HG03064 (cell line): ENCODE data around the gene NUBPL.
"Not testable (repeated sequence)": the region's sequence is repeated elsewhere in the genome, so short reads cannot be mapped to it uniquely, and the experiment has no call there.

Source experiments
- ATAC-seq: cut with Tn5 transposase; IDR thresholded peaks from one replicate; pipeline ENCODE4 v1.9.1; 2021; ENCODE audit warnings: low read depth; ENCODE audit not compliant: unreplicated experiment

NUBPL gene

DNA sequence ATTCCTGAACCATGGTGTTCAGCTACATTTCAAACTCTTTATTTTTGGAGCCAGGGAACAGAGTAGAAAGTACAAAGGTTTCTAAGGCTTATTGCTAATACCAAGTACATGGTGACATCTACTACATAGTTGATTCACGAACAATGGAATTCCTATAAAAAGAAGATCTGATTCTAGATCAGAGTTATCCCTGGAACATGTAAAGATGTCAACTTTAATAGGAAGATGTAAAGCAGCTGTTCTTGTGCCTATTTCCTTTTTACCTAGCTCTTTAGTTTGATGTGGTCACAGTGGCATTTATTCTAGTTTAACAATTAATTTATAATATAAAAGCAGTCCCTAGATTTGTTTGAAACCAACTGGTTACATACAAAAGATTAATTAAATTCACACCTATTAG lies 99.5 kb downstream of the NUBPL start:
- no peak for ATAC-seq

DNA sequence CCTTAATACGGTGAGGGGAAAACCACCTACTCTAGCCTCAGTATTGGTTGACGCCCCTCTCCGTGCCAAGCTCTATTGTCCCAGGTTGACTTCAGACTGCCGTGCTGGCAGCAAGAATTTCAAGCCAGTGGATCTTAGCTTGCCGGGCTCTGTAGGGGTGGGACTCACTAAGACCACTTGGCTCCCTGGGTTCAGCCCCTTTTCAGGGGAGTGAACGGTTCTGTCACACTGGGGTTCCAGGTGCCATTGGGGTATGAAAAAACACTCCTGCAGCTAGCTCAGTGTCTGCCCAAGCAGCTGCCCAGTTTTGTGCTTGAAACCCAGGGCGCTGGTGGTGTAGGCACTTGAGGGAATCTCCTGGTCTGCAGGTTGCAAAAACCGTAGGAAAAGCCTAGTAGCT lies 107.1 kb downstream of the NUBPL start:
- no peak for ATAC-seq

DNA sequence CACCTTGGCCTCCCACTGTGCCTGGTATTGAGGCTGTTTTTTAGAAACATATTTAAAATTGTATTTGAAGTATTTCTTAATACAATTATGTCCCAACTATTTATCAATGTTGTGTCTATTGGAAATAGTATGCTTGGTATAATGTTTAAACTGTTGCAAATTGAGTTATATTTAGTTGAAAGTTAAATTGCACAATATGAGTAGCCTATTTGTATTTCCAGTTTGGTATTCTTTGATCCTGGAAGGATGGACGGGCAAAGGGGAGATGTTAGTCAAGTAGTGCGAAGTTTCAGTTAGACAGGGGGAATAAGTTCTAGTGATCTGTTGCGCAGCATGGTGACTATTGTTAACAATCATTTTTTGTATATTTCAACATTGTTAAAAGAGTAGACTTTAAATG lies 111.5 kb downstream of the NUBPL start:
- no peak for ATAC-seq

DNA sequence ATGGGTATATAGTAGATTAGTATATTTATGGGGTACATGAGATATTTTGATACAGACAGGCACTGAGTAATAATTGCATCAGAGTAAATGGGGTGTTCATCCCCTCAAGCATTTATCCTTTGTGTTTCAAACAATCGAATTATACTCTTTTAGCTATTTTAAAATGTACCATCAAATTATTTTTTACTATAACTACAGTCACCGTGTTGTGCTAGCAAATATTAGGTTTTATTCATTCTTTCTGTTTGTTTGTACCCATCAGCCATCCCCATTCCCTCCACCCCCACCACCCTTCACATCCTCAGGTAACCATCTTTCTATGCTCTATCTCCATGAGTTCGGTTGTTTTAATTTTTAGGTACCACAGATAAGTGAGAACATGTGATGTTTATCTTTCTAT lies 115.8 kb downstream of the NUBPL start:
- ATAC-seq = no peak

DNA sequence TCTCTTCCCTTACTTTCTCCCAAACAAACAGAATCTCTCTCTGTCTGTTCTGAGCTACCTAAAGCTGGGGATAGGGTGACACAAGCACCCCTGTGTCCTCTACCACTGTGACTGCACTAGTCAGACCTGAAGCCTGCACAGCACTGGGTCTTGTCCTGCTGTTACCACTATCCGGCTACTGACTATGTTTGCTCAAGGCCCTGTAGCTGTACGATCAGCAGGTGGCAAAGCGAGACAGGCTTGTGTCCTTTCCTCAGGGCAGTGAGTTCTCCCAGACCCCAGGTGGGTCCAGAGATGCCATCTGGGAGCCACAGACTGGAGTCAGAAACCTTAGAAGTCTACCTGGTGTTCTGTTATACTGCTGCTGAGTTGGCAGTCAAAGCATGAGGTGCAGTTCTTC lies 116.4 kb downstream of the NUBPL start:
- ATAC-seq = no peak

DNA sequence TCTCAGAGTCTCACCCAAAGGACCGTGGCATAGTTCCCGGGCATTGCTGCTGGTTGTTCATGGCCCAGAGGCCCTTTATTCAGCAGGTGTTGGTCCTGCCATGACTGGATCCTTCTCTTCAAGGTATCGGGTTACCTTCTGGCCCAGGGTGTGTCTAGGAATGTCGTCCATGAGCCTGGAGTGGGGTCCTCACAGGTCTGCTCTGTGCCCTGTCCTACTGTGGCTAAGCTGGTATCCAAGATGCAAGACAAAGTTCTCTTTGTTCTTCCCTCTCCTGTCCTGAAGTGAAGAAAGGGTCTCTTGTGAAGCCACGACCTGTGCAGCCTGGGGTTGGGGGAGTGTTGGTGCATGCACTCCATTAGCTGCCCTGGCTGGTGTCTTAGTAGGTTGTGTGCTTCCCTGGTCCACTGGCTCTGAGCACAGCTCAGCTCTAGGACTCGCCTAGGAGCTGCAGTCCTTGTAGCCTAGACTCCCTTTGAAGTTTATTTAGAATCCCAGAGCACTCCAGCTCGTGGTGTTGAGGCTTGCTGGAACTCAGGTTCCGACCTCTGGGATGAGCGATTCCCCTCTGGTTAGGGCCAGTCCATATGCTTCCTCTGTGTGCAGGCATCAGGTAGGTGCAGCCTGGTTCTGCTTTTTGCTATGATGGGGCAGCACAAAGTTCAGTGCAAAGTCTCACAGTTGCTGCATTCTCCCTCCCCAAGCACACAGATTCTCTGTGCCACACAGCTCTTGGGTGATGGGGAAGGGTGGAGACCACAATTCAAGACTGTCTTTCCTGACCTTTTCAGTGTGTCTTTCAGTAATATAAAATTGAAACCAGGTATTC lies 117.4 kb downstream of the NUBPL start:
- no peak for ATAC-seq

DNA sequence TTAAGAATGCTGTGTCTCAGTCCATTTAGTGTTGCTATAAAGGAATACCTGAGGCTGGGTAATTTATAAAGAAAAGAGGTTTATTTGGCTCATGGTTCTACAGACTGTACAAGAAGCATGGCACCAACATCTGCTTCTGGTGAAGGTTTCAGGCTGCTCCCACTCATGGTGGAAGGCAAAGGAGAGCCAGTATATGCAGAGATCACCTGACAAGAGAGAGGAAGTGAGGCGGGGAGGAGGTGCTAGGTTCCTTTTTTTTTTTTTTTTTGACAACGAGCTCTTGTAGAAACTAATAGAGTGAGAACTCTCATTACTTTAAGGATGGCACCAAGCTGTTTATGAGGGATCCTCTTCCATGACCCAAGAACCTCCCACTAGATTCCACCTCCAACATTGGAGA lies 121.6 kb downstream of the NUBPL start:
- no peak for ATAC-seq

DNA sequence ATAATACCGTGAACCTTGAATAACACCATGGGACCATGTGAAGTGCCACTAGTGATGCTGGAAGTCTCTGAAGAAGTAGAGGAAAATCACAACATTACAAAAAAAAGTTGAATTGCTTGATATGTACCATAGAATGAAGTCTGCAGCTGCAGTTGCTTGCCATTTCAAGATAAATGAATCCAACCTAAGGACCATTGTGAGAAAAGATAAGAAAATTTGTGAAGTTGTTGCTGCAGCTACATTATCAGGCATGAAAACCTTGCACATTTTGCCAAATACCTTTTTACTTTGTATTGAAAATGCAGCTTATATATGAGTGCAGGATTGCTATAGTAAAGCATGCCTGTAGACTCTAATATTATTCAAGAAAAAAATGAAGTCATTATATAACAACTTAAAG lies 126.5 kb downstream of the NUBPL start:
- no peak for ATAC-seq

DNA sequence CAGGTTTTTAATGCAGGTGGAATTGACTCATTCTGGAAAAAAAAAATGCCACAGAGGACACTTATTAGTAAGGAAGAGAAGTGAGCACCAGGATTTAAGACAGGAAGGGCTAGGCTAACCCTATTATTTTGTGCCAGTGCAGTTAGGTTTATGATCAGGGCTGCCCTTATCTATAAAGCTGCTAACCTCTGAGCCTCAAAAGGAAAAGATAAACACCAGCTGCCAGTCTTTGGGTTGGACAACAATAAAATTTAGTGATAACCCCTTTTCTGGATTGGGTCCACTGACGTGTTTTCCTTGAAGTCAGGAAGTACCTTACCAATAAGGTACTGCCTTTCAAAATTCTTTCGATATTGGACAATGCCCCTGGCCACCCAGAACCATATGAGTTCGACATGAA lies 128.9 kb downstream of the NUBPL start:
- ATAC-seq = no peak

DNA sequence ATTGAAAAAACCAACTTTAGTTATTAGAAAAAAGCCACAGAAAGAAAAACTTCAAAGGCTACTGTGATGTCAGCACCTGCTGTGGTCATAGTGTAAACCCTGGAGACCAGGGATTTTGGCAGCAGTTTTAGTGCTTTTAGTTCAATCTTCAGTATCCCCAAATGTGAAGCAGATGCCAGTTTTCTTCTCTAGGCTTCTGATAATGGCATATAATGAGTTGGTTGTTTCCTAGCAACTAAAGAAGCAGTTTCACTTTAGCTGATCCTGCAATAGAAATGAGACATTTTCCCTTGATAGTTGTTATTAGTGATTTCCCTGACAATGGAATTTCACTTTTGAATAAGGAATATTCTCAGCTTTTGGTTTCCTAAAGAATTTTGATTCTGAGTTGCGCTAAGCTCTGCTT lies 131.2 kb downstream of the NUBPL start:
- ATAC-seq = no peak

DNA sequence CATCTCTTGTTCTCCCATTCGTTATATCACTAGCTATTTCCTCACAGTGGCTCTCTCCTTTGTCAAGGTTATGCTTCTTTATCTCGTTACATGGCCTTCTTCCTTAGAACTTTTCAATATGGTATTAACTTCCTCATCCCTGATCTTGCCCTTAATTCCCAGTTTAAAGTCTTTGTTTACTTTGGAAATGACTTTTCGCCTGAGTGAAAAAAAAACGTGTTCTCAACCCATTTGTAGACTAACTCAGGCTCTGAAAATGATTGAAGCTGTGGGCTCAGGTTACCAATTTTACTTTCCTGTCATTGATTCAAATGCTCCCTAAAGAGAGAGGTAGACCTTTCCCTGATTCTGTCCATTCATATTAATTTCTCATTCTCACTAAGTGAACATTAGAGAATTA lies 135.2 kb downstream of the NUBPL start:
- ATAC-seq = no peak

DNA sequence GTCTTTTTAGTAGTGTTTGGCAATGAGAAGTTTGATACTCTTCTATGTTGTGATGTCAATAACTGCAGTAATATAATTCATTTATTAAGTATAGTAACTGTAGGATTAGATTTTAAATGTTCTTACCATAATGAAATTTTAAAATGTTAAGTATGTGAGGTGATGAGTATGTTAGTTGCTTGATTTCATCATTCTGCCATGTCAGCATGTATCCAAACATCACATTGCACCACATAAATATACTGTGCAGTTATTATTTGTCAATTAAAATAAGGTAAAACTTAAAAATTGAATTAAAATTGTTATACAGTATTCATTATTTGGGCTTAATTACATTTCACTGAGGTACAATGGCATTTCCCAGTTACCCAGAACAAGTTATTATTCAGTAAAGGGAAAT lies 138.6 kb downstream of the NUBPL start:
- ATAC-seq = no peak

DNA sequence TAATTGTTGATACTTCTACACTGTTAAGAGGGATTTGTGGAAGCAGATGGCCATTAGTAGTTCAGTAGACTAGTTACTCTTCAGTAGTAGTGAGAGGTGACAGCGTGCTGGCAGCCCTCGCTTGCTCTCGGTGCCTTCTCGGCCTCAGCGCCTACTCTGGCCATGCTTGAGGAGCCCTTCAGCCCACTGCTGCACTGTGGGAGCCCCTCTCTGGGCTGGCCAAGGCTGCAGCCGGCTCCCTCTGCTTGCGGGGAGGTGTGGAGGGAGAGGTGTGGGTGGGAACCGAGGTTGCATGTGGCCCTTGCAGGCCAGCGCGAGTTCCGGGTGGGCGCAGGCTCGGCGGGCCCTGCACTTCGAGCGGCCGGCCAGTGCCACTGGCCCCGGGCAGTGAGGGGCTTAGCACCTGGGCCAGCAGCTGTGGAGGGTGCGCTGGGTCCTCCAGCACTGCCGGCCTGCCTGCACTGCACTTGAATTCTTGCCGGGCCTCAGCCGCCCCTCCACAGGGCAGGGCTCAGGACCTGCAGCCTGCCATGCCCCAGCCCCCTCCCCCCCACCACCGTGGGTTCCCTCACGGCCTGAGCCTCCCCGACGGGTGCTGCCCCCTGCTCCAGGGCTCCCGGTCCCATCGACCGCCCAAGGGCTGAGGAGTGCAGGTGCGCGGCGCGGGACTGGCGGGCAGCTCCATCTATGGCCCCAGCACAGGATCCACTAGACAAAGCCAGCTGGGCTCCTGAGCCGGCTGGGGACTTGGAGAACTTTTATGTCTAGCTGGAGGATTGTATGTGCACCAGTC lies 139.3 kb downstream of the NUBPL start:
- ATAC-seq = no peak

DNA sequence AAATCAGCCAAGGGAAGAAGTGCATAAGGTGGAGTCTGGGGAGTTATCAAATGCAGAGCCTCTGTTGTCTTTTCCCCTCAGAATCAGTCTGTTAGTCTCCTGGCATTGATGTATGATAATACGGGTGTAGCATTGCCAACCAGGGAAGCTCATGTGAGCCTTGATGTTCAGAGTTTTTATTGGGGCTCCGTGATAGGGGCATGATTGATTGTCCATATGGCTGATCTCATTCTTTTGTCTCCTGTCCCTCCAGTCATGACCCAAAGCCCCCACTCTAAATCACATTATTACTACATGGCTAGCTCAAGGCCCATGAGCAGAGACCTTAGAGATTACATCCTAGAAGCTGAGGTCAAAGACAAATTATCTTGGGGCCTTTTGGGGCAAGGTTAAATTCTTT lies 140.9 kb downstream of the NUBPL start:
- ATAC-seq = no peak

DNA sequence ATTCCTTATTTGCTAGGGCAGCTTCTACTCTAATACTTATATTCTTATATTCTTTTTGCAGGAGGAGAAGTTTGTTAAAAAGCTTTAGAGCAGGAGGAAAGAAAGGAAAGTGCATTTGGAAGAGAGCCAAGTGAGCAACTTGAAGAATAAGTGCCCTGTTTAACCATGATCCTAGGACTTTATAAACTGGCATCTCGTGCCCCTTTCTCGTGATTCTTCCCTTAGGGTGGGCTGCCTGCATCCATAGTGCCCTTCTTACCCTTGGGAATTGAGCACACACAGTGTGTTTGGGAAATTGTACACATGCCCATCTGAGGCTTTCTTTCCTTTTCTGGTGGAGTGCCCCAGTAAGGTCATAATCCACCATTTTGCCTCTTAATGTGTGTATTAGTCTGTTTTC lies 141.9 kb downstream of the NUBPL start:
- ATAC-seq = no peak

DNA sequence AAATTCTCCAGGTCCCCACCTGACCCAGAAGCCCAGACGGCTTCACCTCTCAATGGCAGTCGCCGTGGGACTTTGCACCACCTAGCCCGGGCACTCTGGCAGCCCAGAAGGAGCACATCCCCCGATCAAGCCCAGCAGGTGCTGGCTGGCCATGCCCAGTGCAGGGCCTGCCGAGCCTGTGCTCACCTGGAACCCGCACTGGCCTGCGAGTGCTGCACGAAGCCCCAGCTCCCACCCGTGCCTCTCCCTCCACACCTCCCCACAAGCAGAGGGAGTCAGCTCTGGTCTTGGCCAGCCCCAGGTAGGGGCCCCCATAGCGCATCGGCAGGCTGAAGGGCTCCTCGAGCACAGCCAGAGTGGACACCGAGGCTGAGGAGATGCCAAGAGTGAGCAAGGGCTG lies 144.5 kb downstream of the NUBPL start:
- no peak for ATAC-seq

DNA sequence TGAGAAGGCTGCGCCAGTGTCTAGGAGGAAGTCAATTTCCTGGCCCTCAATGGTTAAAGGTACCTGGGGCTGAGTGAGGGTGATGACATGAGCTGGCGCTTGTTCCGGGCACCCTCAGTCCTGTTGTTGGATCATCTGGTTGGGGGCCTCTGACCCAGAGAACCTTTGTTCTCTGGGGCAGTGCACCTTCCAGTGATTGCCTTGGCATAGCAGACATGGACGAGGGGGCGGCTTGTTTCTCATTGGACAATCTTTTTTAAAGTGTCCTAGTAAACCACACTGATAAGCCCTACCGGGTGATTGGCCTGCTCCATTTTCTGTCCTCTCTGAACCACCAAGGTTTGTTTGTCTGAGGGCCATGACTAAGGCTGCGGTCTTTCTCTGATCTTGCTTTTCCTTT lies 147.5 kb downstream of the NUBPL start:
- ATAC-seq = not testable (repeated sequence)

DNA sequence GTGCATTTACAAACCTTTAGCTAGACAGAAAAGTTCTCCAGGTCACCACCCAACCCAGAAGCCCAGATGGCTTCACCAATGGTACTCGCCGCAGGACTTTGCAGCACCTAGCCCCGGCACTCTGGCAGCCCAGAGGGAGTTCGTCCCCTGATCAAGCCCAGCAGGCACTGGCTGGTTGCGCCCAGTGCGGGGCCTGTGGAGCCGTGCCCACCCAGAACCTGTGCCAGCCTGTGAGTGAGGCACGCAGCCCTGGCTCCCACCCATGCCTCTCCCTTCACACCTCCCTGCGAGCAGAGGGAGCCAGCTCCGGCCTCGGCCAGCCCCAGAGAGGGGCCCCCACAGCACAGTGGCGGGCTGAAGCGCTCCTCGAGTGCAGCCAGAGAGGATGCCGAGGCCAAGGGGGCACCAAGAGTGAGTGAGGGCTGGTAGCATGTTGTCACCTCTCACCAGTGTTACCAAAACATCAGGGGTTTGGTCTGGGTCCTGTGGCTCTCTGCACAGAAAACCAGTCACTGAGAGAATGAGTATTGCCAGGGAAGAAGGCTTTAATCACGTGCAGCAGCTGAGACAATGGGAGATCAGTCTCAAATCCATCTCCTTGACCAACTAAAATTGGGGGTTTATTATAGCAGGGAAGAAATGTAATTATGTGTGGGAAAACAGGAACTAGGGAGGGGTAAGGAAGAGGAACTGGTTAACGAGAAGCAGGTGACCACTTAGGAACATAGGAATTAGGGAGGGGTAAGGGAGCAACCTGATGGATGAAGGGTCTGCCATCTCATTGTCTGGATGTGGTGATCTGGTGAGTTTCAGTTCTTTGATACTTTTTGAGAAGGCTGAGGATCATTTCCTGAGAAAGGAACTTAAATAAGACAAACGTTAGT lies 151.3 kb downstream of the NUBPL start:
- no peak for ATAC-seq

DNA sequence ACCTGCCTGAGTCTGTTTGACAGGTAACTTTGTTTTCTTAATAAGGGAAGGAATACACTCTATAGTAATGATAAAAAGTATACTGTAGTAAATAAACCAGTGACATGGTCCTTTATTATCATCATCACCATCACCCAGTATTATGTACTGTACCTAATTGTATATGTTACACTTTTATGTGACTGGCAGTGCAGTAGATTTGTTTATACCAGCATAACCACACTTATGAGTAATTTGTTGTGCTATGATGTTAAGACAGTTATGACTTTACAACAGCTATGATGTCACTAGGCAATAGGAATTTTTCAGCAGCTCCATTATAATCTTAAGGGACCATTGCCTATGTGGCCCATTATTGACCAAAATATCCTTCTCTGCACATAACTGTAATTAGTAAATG lies 155.0 kb downstream of the NUBPL start:
- ATAC-seq = no peak

DNA sequence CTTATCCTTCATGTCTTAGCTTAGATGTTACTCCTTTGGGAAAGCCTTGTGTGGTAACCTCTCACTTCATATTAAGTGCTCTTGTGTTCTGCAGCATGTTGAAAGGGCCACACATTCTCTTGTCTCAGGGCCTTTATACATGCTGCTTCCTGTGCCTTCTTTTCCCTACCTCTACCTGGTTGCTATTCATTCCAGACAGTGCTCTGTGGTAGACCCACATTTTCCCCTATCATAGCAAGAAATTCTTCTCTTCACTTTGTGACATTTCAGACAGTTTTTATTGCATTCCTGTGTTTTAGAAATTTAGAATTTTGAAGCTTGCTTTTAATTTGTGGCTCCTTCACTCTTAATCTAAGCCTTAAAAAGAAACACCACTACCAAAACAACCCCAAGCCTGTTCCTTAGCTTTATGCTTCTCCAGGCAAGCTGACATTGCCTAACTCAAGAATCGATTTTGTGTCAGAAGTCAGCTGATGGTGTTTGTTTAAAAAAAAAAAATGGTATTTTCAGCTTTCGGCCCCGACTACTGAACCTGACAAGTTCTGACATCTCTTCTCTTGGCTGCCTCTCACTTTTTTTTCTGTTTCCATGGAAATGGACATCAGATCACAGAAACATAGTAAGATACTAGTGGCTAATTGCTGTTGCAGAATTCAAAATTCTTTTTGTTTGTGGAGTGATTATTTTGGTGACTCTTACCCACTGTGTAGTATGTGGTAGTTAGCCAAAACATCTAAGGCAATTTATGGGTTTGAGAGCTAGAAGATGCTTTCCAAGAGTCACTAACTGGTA lies 156.3 kb downstream of the NUBPL start:
- ATAC-seq = no peak
